Neural cell (in vitro differentiated cells): ENCODE results near the gene IQGAP2. TPM values are rescaled to one million over a fixed set of nuclear protein-coding genes. Genes with fewer than 3 reads are reported as not detected.

Source experiments
- H2AFZ ChIP-seq: fragments of 200-600, 300-800 bp; sonication (generic), shearing (Covaris generic); 2 replicates; pipeline ENCODE4 v1.6.0; 2014; ENCODE audit warnings: low read depth, mild to moderate bottlenecking, antibody characterized with exemption, low read length, moderate library complexity
- H3F3A ChIP-seq: fragments of 200-600 bp; shearing (Covaris generic); 2 replicates; pipeline ENCODE4 v1.6.1; 2016; ENCODE audit warnings: mild to moderate bottlenecking, moderate library complexity, mixed read lengths, antibody characterized with exemption, low read length; ENCODE audit not compliant: insufficient read depth, poor library complexity, severe bottlenecking
- H3K27ac ChIP-seq: fragments of 200-600, 300-800 bp; sonication (generic), shearing (Covaris generic); 2 replicates; pipeline ENCODE4 v1.5.1; 2014; ENCODE audit warnings: mild to moderate bottlenecking, low read length, moderate library complexity
- H3K27me3 ChIP-seq: fragments of 300-800, 200-600 bp; sonication (generic), shearing (Covaris generic); 2 replicates; pipeline ENCODE4 v1.6.0; 2014; ENCODE audit warnings: mild to moderate bottlenecking, low read depth, low read length, moderate library complexity; ENCODE audit not compliant: insufficient read depth
- H3K36me3 ChIP-seq: fragments of 300-800, 200-600 bp; sonication (generic), shearing (Covaris generic); 2 replicates; pipeline ENCODE4 v1.5.1; 2014; ENCODE audit warnings: mild to moderate bottlenecking, antibody characterized with exemption, low read length, moderate library complexity; ENCODE audit not compliant: insufficient read depth
- H3K4me2 ChIP-seq: fragments of 300-800, 200-600 bp; sonication (generic), shearing (Covaris generic); 2 replicates; pipeline ENCODE4 v1.6.0; 2014; ENCODE audit warnings: mild to moderate bottlenecking, low read length
- H3K4me3 ChIP-seq: fragments of 300-800, 200-600 bp; sonication (generic), shearing (Covaris generic); 2 replicates; pipeline ENCODE4 v1.5.1; 2014; ENCODE audit warnings: mild to moderate bottlenecking, low read length, moderate library complexity
- H3K79me2 ChIP-seq: fragments of 200-600 bp; shearing (Covaris generic); replicated peaks from 2 replicates; pipeline ENCODE4 v1.6.0; 2014; ENCODE audit warnings: mild to moderate bottlenecking, low read length, moderate library complexity; ENCODE audit not compliant: insufficient read depth
- H3K9ac ChIP-seq: fragments of 300-800, 200-600 bp; sonication (generic), shearing (Covaris generic); 2 replicates; pipeline ENCODE4 v1.6.1; 2016; ENCODE audit warnings: mild to moderate bottlenecking, low read length, mixed read lengths
- H3K9me2 ChIP-seq: fragments of 200-600 bp; shearing (Covaris generic); 2 replicates; pipeline ENCODE4 v1.6.1; 2016; ENCODE audit warnings: mild to moderate bottlenecking, low read length, mixed read lengths; ENCODE audit not compliant: insufficient read depth
- H3K9me3 ChIP-seq: fragments of 200-600, 300-800 bp; sonication (generic), shearing (Covaris generic); 2 replicates; pipeline ENCODE4 v1.6.1; 2016; ENCODE audit warnings: mild to moderate bottlenecking, mixed run types, low read length, moderate library complexity, mixed read lengths
- H4K20me1 ChIP-seq: fragments of 200-600 bp; shearing (Covaris generic); 2 replicates; pipeline ENCODE4 v1.6.1; 2016; ENCODE audit warnings: mild to moderate bottlenecking, mixed run types; ENCODE audit not compliant: insufficient read depth
- CTCF ChIP-seq: fragments of 450-650 bp; IDR thresholded peaks from 2 replicates; pipeline ENCODE4 v1.5.1; 2014; ENCODE audit warnings: antibody characterized with exemption, mild to moderate bottlenecking, moderate library complexity; ENCODE audit not compliant: poor library complexity, severe bottlenecking
- EP300 ChIP-seq: fragments of 450-650 bp; conservative IDR thresholded peaks from 2 replicates; pipeline ENCODE4 v1.6.1; 2014; ENCODE audit warnings: antibody characterized with exemption, mild to moderate bottlenecking, moderate library complexity; ENCODE audit not compliant: poor library complexity, severe bottlenecking
- EZH2 ChIP-seq: fragments of 200-600, 300-800 bp; shearing (Covaris generic), sonication (generic); IDR thresholded peaks from 2 replicates; pipeline ENCODE4 v1.6.1; 2014; ENCODE audit warnings: antibody characterized with exemption, low read length, borderline replicate concordance, mild to moderate bottlenecking; ENCODE audit not compliant: insufficient read depth, poor library complexity, severe bottlenecking
- MXI1 ChIP-seq: fragments of 450-650 bp; conservative IDR thresholded peaks from 2 replicates; pipeline ENCODE4 v1.6.1; 2014; ENCODE audit warnings: antibody characterized with exemption, mild to moderate bottlenecking; ENCODE audit not compliant: poor library complexity, severe bottlenecking
- POLR2AphosphoS5 ChIP-seq: IDR thresholded peaks from 2 replicates; pipeline ENCODE4 v1.6.1; 2012
- RAD21 ChIP-seq: fragments of 450-650 bp; conservative IDR thresholded peaks from 2 replicates; pipeline ENCODE4 v1.6.1; 2014; ENCODE audit warnings: antibody characterized with exemption, mild to moderate bottlenecking, moderate library complexity
- REST ChIP-seq: IDR thresholded peaks from 2 replicates; pipeline ENCODE4 v1.6.1; 2012; ENCODE audit warnings: borderline replicate concordance
- SMC3 ChIP-seq: fragments of 450-650 bp; conservative IDR thresholded peaks from 2 replicates; pipeline ENCODE4 v1.6.1; 2014; ENCODE audit warnings: antibody characterized with exemption, mild to moderate bottlenecking, moderate library complexity; ENCODE audit not compliant: poor library complexity
- TAF1 ChIP-seq: IDR thresholded peaks from 2 replicates; pipeline ENCODE4 v1.6.1; 2012; ENCODE audit warnings: low read depth
- polyA plus RNA-seq: library from polyadenylated mRNA; depleted of rRNA; stranded (reverse); fragments of >200 nt; gene quantifications from 2 replicates; pipeline ENCODE4 v1.2.3, GENCODE V29; 2014

IQGAP2 gene
- polyA plus RNA-seq, 1 donor from 2014 or later = 5.2 TPM

DNA sequence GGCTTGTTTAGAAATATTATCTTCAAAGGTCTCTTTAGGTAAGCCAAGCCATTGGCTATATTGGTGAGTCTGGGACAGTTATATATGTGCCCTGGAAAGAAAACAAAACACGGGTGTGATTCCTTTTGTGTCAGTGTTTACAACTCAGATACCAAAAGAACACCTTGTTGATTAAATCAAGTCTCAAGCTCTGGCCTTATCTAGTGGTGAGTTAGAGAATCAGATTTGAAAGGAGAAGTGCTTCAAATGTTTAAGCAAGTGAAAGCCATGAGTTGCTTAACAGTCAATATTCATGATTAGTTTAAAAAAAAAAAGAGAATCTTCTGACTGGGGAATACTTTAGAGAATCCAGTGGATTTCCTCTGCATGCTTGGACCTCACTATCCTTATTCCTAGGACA, 68.3 kb downstream of the IQGAP2 start:
- no peaks in the 10 kb centered on the region for H3K79me2 ChIP-seq
- no peak for TF ChIP-seq CTCF
- no peaks in the 10 kb centered on the region for H3K9me2 ChIP-seq

GRCh38 chr5:76471987-76472334, 68.9 kb downstream of the IQGAP2 start:
- H2AFZ ChIP-seq = no peak overlapping the region
- H3K27ac ChIP-seq = no peak overlapping the region
- no peak overlapping the region for H3K9ac ChIP-seq
- H4K20me1 ChIP-seq = no peaks in the 10 kb centered on the region
- TF ChIP-seq RAD21 = no peak
- no peak for TF ChIP-seq POLR2AphosphoS5
- TF ChIP-seq CTCF = no peak
- TF ChIP-seq REST = no peak
- TF ChIP-seq TAF1 = no peak
- no peak for TF ChIP-seq EZH2
- no peak for TF ChIP-seq MXI1
- no peak for TF ChIP-seq EP300
- TF ChIP-seq SMC3 = no peak
- H3K4me2 ChIP-seq = no peak overlapping the region
- no peaks in the 10 kb centered on the region for H3K9me3 ChIP-seq
- H3F3A ChIP-seq = no peaks in the 10 kb centered on the region
- no peak overlapping the region for H3K4me3 ChIP-seq
- H3K79me2 ChIP-seq = no peaks in the 10 kb centered on the region
- H3K27me3 ChIP-seq = no peaks in the 10 kb centered on the region
- no peaks in the 10 kb centered on the region for H3K36me3 ChIP-seq
- no peaks in the 10 kb centered on the region for H3K9me2 ChIP-seq

More for the DNA sequence above, 68.3 kb downstream of the IQGAP2 start:
- no peak overlapping the region for H3K27ac ChIP-seq
- no peaks in the 10 kb centered on the region for H4K20me1 ChIP-seq
- no peak overlapping the region for H3K9ac ChIP-seq
- no peaks in the 10 kb centered on the region for H3F3A ChIP-seq
- H2AFZ ChIP-seq = no peak overlapping the region
- no peaks in the 10 kb centered on the region for H3K36me3 ChIP-seq
- H3K27me3 ChIP-seq = no peaks in the 10 kb centered on the region
- H3K4me2 ChIP-seq = no peak overlapping the region
- H3K9me3 ChIP-seq = no peaks in the 10 kb centered on the region
- H3K4me3 ChIP-seq = no peak overlapping the region
